ENCODE results near the gene RHEX.

- no peak for TF ChIP-seq CTCF (IDR thresholded peaks at IDR 0.05)
- no peak for TF ChIP-seq POLR2AphosphoS5 (IDR thresholded peaks at IDR 0.05)
- TF ChIP-seq POLR2A (IDR thresholded peaks at IDR 0.05; ENCODE audit: low read depth): no peak
These were observed 57.2 kb downstream of the RHEX start for GRCh38 chr1:206110161-206110560.

All from esophagus muscularis mucosa (tissue), 3 donors.